DOHH2 (cell line): ENCODE measurements around the gene SMAD3.

ENCODE experiments used
- H3F3A ChIP-seq: fragments of 200-600 bp; sonication (generic), shearing (Covaris generic); 2 replicates; pipeline ENCODE4 v1.6.0; 2016; ENCODE audit warnings: antibody characterized with exemption, mild to moderate bottlenecking; ENCODE audit not compliant: control insufficient read depth, insufficient read depth
- H3K27ac ChIP-seq: fragments of 200-600 bp; sonication (generic); 2 replicates; pipeline ENCODE4 v1.5.1; 2014; ENCODE audit warnings: low read depth, mild to moderate bottlenecking, low read length, moderate library complexity
- H3K27me3 ChIP-seq: fragments of 200-600 bp; sonication (generic); 2 replicates; pipeline ENCODE4 v1.6.1; 2014; ENCODE audit warnings: mild to moderate bottlenecking, low read length, mixed read lengths; ENCODE audit not compliant: control insufficient read depth
- H3K36me3 ChIP-seq: fragments of 200-600 bp; sonication (generic); 2 replicates; pipeline ENCODE4 v1.6.1; 2014; ENCODE audit warnings: mild to moderate bottlenecking, low read length, moderate library complexity, mixed read lengths; ENCODE audit not compliant: control insufficient read depth
- H3K4me1 ChIP-seq: fragments of 200-600 bp; sonication (generic); 2 replicates; pipeline ENCODE4 v1.6.1; 2014; ENCODE audit warnings: mild to moderate bottlenecking, low read length, mixed read lengths; ENCODE audit not compliant: control insufficient read depth
- H3K4me2 ChIP-seq: fragments of 200-600 bp; sonication (generic); 2 replicates; pipeline ENCODE4 v1.6.0; 2014; ENCODE audit warnings: mild to moderate bottlenecking, low read length, moderate library complexity
- H3K4me3 ChIP-seq: fragments of 200-600 bp; sonication (generic); 2 replicates; pipeline ENCODE4 v1.5.1; 2014; ENCODE audit warnings: mild to moderate bottlenecking, low read length, mixed read lengths
- H3K79me2 ChIP-seq: fragments of 200-600 bp; sonication (generic); 2 replicates; pipeline ENCODE4 v1.6.1; 2014; ENCODE audit warnings: mild to moderate bottlenecking, low read length, mixed read lengths; ENCODE audit not compliant: control insufficient read depth
- H3K9me2 ChIP-seq: fragments of 200-600 bp; sonication (generic); replicated peaks from 2 replicates; pipeline ENCODE4 v1.6.1; 2014; ENCODE audit warnings: mild to moderate bottlenecking, low read length, mixed read lengths; ENCODE audit not compliant: control insufficient read depth
- H3K9me3 ChIP-seq: fragments of 200-600 bp; sonication (generic); 2 replicates; pipeline ENCODE4 v1.6.1; 2014; ENCODE audit warnings: antibody characterized with exemption, low read length, mixed read lengths; ENCODE audit not compliant: control insufficient read depth, insufficient read depth
- H4K20me1 ChIP-seq: fragments of 200-600 bp; sonication (generic); 2 replicates; pipeline ENCODE4 v1.6.0; 2014; ENCODE audit warnings: low read depth, mild to moderate bottlenecking, antibody characterized with exemption, low read length, moderate library complexity; ENCODE audit not compliant: control insufficient read depth, insufficient read depth
- EZH2phosphoT487 ChIP-seq: fragments of 200-600 bp; sonication (generic); IDR thresholded peaks from 2 replicates; pipeline ENCODE4 v1.6.1; 2017; ENCODE audit warnings: borderline replicate concordance, mild to moderate bottlenecking, antibody characterized with exemption, low read length, moderate library complexity, mixed read lengths
- TF ChIP-seq, protein P1 (sequence below): fragments of 200-600 bp; sonication (generic); IDR thresholded peaks from one replicate; pipeline ENCODE4 v1.5.1; 2014; ENCODE audit warnings: antibody characterized with exemption, mild to moderate bottlenecking, low read depth, low read length; ENCODE audit not compliant: poor library complexity, severe bottlenecking

Gene SMAD3

DNA sequence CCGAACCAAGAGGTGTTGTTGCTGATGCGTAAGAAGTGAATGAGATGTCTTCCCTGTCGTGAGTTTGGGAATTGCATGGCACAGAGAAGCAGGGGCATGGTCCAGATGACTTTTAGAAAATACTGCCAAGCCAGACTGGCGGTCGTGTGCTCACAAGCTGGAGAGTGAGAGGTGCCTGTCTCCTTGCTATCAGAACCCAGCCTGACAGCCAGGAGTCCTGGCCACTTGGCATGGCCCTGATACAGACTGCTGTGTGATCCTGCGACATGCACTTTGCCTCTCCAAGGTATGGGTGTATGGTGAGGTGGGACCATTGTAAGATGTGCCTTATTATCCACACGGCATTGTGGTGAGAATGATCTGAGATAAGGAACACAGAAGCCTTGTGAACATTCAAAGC lies 93.0 kb downstream of the SMAD3 start:
- TF ChIP-seq, protein P1, sequence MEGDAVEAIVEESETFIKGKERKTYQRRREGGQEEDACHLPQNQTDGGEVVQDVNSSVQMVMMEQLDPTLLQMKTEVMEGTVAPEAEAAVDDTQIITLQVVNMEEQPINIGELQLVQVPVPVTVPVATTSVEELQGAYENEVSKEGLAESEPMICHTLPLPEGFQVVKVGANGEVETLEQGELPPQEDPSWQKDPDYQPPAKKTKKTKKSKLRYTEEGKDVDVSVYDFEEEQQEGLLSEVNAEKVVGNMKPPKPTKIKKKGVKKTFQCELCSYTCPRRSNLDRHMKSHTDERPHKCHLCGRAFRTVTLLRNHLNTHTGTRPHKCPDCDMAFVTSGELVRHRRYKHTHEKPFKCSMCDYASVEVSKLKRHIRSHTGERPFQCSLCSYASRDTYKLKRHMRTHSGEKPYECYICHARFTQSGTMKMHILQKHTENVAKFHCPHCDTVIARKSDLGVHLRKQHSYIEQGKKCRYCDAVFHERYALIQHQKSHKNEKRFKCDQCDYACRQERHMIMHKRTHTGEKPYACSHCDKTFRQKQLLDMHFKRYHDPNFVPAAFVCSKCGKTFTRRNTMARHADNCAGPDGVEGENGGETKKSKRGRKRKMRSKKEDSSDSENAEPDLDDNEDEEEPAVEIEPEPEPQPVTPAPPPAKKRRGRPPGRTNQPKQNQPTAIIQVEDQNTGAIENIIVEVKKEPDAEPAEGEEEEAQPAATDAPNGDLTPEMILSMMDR, result no peak
- no peak for TF ChIP-seq EZH2phosphoT487
- no peaks in the 10 kb centered on the region for H3K4me1 ChIP-seq
- H4K20me1 ChIP-seq, result no peaks in the 10 kb centered on the region
- H3K36me3 ChIP-seq, result no peaks in the 10 kb centered on the region
- H3K4me2 ChIP-seq, result no peak overlapping the region
- H3K4me3 ChIP-seq, result no peak overlapping the region
- no peaks in the 10 kb centered on the region for H3F3A ChIP-seq
- H3K9me3 ChIP-seq, result no peaks in the 10 kb centered on the region
- H3K27ac ChIP-seq, result no peak overlapping the region
- no peaks in the 10 kb centered on the region for H3K9me2 ChIP-seq
- no peaks in the 10 kb centered on the region for H3K27me3 ChIP-seq
- no peaks in the 10 kb centered on the region for H3K79me2 ChIP-seq

DNA sequence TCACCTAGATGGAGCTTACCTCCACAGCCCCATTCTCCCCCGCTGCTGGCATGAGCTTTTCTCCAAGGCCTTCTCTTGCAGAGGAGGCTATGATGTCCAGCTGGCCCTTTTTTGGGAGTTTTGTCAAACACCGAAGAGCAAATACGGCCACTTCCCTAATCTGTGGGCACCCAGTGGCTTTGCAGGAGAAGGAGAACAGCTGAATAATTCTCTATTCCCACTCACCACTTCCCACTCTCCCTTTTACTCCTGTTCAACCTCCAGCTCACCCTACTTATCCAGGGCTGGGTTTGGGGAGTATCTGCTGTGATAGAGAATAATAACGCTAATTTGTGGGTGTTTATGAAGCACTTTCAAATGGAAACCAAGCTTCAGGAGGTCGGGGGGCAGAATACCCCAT lies 96.0 kb downstream of the SMAD3 start:
- Histone ChIP-seq H3K27me3 (no peaks in the 10 kb centered on the region), H3K36me3 (no peaks in the 10 kb centered on the region), H3K4me2 (no peak overlapping the region), H3K9me2 (no peaks in the 10 kb centered on the region), H4K20me1 (no peaks in the 10 kb centered on the region), H3K79me2 (no peaks in the 10 kb centered on the region), H3K9me3 (no peaks in the 10 kb centered on the region), H3K4me1 (no peaks in the 10 kb centered on the region), H3K27ac (no peak overlapping the region), H3F3A (no peaks in the 10 kb centered on the region), H3K4me3 (no peak overlapping the region)
- TF ChIP-seq, protein P1, result no peak
- no peak for TF ChIP-seq EZH2phosphoT487

DNA sequence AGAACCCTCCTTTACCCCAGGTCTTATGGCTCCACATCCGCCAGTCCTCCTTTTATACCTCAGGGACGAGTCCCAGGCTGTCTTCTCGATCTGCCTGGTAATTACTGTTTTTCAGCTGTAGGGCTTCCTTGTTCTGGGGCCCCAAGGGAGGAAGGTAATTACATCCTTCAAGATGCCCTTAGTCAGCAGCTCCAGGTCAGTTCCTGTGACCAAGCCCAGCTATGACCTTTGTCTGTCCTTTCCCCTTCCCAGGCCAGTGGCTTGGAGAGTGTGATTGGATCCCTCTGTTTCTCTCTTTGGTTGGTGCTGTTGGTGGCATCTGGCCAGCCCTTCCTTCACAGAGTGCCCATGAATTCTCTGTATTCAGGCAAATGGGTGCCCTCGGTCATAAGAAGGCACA lies 96.5 kb downstream of the SMAD3 start:
- H3K4me3 ChIP-seq, result no peak overlapping the region
- no peaks in the 10 kb centered on the region for H3F3A ChIP-seq
- H3K27me3 ChIP-seq, result no peaks in the 10 kb centered on the region
- no peak for TF ChIP-seq EZH2phosphoT487
- TF ChIP-seq, protein P1, result no peak
- no peaks in the 10 kb centered on the region for H3K9me3 ChIP-seq
- peaks cover under 1% of the 10 kb centered on the region; the same call in 1 of the 2 replicates for H3K36me3 ChIP-seq
- H3K27ac ChIP-seq, result no peak overlapping the region
- no peaks in the 10 kb centered on the region for H4K20me1 ChIP-seq
- H3K9me2 ChIP-seq, result no peaks in the 10 kb centered on the region
- H3K4me2 ChIP-seq, result no peak overlapping the region
- no peaks in the 10 kb centered on the region for H3K4me1 ChIP-seq
- no peaks in the 10 kb centered on the region for H3K79me2 ChIP-seq

DNA sequence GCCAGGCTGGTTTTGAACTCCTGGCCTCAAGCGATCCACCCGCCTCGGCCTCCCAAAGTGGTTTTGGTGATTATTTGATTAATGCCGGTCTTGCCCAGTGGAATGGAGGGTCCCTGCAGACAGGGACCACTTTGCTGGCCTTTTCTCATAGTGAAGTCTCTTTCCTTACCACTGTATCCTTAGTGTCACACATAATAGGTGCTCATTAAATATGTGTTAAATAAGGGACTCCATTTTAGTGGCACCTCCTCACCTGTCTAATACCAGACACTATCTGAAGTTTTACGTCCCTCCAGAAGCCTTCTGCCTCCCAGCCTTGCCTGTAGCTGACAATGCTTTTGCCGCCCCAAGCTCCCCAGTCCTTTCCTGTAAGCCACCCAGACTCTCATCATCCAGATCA lies 97.8 kb downstream of the SMAD3 start:
- no peak overlapping the region for H3K27ac ChIP-seq

More for the DNA sequence above, 97.8 kb downstream of the SMAD3 start:
- Histone ChIP-seq H3K27me3 (no peaks in the 10 kb centered on the region), H3K79me2 (no peaks in the 10 kb centered on the region), H3K9me2 (no peaks in the 10 kb centered on the region), H3K4me1 (no peaks in the 10 kb centered on the region), H3F3A (no peaks in the 10 kb centered on the region), H4K20me1 (no peaks in the 10 kb centered on the region), H3K36me3 (peaks cover 2% of the 10 kb centered on the region; the same call in 1 of the 2 replicates), H3K4me2 (no peak overlapping the region), H3K9me3 (no peaks in the 10 kb centered on the region), H3K4me3 (no peak overlapping the region)
- TF ChIP-seq, protein P1, result no peak
- TF ChIP-seq EZH2phosphoT487, result no peak
